ENCODE measurements around the gene KAZALD1.

GRCh38 chr10:101087965-101088364 lies 26.2 kb downstream of the KAZALD1 start:
- TF ChIP-seq CTCF (IDR thresholded peaks at IDR 0.05; ENCODE audit: low read depth, low read length), result no peak
- TF ChIP-seq EZH2phosphoT487 (IDR thresholded peaks at IDR 0.05; ENCODE audit: low read depth), result no peak

Measured in OCI-LY3 (cell line).